ENCODE results near the gene CHRDL2.

- TF ChIP-seq POLR2A (IDR thresholded peaks at IDR 0.05): no peak
- TF ChIP-seq CTCF (IDR thresholded peaks at IDR 0.05): no peak
- no peak for TF ChIP-seq EP300 (IDR thresholded peaks at IDR 0.05)
- TF ChIP-seq POLR2AphosphoS5 (IDR thresholded peaks at IDR 0.05): no peak
These were observed 52.4 kb downstream of the CHRDL2 start for GRCh38 chr11:74678591-74679512.
